BLaER1 treated with 17β-estradiol and CSF1 and Interleukin-3, amounts not matched to agents 10 nM and 100 nM (cell line): ENCODE measurements around the gene MYL7.

Source experiments
- H3K27ac ChIP-seq, 11 experiments: shearing (Covaris generic); formaldehyde crosslinking; 2 replicates each; pipeline ENCODE4 v1.8.1; 2022
- H3K27me3 ChIP-seq, 11 experiments: shearing (Covaris generic); formaldehyde crosslinking; 2 replicates each; pipeline ENCODE4 v1.8.1; 2022
- H3K36me3 ChIP-seq, 11 experiments: shearing (Covaris generic); formaldehyde crosslinking; 2 replicates each; pipeline ENCODE4 v1.8.1; 2022
- H3K4me1 ChIP-seq, 10 experiments: shearing (Covaris generic); formaldehyde crosslinking; 2 replicates each; pipeline ENCODE4 v1.8.1; 2022
- H3K4me2 ChIP-seq, 11 experiments: shearing (Covaris generic); formaldehyde crosslinking; 2 replicates each; pipeline ENCODE4 v1.8.1; 2022
- H3K4me3 ChIP-seq, 10 experiments: shearing (Covaris generic); formaldehyde crosslinking; 2 replicates each; pipeline ENCODE4 v1.8.1; 2022
- H3K9ac ChIP-seq, 11 experiments: shearing (Covaris generic); formaldehyde crosslinking; 2 replicates each; pipeline ENCODE4 v1.8.1; 2022
- H3K9me3 ChIP-seq, 11 experiments: shearing (Covaris generic); formaldehyde crosslinking; replicated peaks in 1 of 11; 2 replicates each; pipeline ENCODE4 v1.8.1; 2022
- H4K20me1 ChIP-seq, 11 experiments: shearing (Covaris generic); formaldehyde crosslinking; 2 replicates each; pipeline ENCODE4 v1.8.1; 2022
- Cebpa-rat ChIP-seq, 11 experiments: shearing (Covaris generic); IDR thresholded peaks; 2 replicates each; pipeline ENCODE4 v1.8.1; 2022

MYL7 gene

DNA sequence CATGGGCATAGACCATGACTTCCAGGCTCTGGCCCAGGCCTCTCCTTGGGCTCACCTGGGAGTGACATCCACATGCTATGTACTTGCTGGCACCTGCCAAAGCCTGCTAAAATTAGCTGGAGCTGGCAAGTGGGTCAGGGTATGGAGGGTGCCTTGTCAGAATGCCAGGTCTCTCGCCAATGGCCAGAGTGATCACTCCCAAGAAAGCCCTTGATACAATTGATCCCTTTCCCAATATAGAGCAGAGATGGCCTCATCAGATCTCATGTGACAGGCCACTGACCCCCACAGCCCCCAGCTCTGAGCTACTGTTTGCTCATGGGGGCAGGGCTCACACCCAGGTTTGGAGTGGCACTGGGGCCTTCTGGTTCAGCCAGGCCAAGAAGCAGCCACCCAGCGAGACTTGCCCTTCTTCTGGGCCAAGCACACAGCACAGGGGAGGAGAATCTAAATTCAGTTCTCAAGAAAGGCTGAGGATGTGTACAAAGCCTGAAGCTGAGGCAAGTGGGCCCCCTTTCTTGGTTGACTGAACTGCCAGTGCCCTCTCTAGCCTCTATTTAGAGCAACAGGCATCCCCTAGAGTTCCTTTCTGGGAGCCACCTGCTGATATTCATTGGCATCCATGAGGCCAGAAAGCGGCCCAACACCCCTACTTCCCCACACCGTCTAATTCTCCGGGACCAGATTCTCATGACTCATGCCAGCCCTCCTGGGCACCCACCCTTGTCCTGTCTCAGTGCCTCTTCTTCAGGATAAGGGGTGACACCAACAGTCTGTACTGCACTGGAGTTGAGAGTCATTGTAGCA is 18.9 kb upstream of the MYL7 start:
- Histone ChIP-seq H3K4me2 (no peak overlapping the region), H3K27me3 (no peaks in the 10 kb centered on the region), H3K9ac (no peak overlapping the region), H3K4me3 (no peak overlapping the region), H3K4me1 (no peaks in the 10 kb centered on the region), H3K27ac (no peak overlapping the region), H4K20me1 (no peaks in the 10 kb centered on the region), H3K9me3 (peaks cover 0 to 16% (median 11%) of the 10 kb centered on the region in 11 experiments; a peak in 13 of 22 replicates), H3K36me3 (no peaks in the 10 kb centered on the region)
- TF ChIP-seq Cebpa-rat (IDR thresholded peaks at IDR 0.05): no peak

DNA sequence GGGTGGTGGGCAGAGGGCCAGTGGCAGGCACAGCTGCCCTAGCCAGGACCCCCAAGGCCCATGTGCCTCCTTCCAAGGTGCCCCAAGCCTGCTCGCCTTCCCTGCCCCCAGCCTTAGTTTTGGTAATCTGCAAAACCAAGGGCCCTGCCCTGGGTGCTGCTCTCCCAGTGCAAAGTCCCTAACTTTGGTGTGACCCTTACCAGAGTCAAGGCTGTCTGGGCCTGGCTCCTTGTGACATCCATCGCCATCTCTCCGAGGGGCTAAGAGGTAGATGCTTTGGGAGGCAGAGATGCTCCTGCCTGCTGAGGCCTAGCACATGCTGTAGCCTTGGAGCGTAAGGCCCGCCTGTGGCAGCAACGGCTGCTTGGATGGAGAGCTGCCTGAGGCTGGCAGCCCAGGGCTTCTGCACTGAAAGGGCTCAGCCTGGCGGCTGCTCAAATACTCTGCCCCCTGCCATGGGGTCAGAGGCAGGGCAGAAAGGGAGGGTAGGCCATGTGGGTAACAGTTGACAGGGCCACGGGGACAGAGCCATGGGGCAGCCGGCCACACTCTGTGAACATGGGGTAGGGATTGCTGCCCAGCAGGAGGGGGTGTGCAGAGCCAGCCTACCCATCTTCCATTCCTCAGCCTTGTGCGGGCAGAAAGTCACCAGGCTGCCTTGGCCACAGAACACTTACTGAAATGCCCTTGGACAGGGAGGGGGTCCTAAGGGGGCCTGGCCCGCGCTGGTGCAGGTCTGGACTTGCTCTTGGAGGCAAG is 17.9 kb upstream of the MYL7 start:
- no peak for TF ChIP-seq Cebpa-rat (IDR thresholded peaks at IDR 0.05)
- Histone ChIP-seq H3K9me3 (peaks cover 0 to 10% (median 5%) of the 10 kb centered on the region in 11 experiments; a peak in 8 of 22 replicates), H4K20me1 (no peaks in the 10 kb centered on the region), H3K4me3 (no peak overlapping the region), H3K4me2 (no peak overlapping the region), H3K36me3 (no peaks in the 10 kb centered on the region), H3K27me3 (no peaks in the 10 kb centered on the region), H3K9ac (no peak overlapping the region), H3K27ac (no peak overlapping the region), H3K4me1 (no peaks in the 10 kb centered on the region)

DNA sequence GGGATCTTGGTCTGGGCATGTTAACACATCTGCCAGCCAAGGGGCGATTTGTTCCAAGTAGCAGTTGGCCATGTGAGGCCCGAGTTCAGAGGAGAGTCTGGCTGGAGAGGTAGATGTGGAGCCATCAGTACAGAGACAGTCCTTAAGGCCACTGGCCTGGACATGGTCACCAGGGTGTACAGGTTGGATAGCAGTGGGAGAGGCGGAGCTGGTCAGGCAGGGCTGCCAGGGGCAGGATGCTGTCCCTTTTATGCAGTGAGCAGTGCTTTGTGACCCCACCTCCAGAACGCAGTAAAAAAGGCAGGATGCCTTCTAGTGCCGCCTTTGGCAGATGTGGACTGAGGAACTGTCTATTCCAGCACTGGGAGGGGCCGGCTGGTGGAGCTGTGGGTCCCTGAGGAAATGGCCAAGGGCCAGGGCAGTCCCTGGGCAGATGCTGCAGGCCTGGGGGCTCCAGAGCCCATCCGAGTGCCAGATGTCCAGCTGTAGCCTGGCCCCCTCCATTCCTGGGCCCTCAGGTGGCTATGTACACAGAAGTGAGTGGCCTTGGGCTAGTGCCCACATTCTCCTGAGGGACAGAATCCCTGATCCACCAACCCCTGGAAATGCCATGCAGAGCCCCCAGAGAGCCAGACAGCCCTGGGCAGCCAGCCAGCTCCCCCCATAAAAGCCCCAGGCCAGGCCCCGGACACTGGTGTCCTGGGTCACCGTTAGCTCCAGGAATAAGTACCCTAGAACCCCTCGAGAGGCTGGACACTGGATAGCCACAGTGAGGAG is 17.2 kb upstream of the MYL7 start:
- H3K27me3 ChIP-seq: no peaks in the 10 kb centered on the region
- H3K27ac ChIP-seq: no peak overlapping the region
- no peak overlapping the region for H3K4me3 ChIP-seq
- H3K9me3 ChIP-seq: 0 out of 22 replicates have a peak, but pooled peaks cover 0 to 4% (median 0%) of the 10 kb centered on the region in 11 experiments
- H3K4me2 ChIP-seq: no peak overlapping the region
- no peak overlapping the region for H3K9ac ChIP-seq
- H3K4me1 ChIP-seq: no peaks in the 10 kb centered on the region
- H4K20me1 ChIP-seq: no peaks in the 10 kb centered on the region
- H3K36me3 ChIP-seq: no peaks in the 10 kb centered on the region
- no peak for TF ChIP-seq Cebpa-rat (IDR thresholded peaks at IDR 0.05)

DNA sequence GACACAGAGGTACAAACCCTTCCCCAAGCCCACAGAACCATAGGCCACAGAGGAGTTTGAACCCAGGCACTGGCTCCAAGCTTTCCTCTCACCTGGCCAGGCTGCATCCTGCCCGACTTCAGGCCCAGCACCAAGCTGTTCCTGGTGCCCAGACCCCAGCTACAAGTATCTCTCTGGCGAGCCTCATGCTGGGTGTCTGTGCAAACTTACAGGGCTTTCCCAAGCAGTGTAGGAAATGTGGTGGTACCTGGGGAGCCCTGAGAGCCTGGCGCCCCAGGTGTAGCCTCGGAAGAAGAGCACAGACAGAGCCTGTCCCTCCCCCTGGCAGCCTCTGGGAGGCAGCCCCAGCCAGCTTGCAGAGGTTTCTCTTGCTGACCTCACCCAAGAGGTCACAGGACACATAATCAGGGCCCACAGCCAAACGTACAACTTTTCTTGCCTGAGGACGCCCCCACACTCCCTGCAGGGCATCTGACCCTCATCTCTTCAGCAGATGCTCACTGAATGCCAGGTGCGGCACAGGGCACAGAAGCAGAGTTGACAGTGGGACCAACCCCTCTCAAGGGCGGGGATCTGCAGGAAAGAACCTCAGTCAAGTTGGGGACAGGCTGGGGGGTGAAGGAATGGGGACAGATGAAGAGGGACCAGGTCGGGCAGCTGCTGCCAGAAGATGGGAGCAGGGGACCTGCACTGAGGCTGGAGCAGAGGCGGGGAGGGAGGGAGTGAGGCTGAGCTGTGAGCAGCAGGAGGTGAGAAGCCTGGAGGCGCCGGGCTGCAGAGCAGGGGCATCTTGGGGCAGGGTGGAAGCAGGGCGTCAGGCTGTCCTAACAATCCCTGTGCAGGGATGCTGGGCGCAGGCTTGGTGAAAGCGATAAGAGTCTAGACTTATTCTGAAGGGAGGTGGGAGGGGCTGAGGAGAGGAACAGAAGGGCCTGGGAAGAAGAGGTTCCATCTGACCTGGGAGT is 16.3 kb upstream of the MYL7 start:
- Histone ChIP-seq H3K27ac (no peak overlapping the region), H3K4me1 (no peaks in the 10 kb centered on the region), H3K36me3 (no peaks in the 10 kb centered on the region), H3K9me3 (no peaks in the 10 kb centered on the region), H3K4me2 (no peak overlapping the region), H3K4me3 (no peak overlapping the region), H3K9ac (no peak overlapping the region; a peak in 1 of 22 replicates), H4K20me1 (no peaks in the 10 kb centered on the region), H3K27me3 (no peaks in the 10 kb centered on the region)
- no peak for TF ChIP-seq Cebpa-rat (IDR thresholded peaks at IDR 0.05)

DNA sequence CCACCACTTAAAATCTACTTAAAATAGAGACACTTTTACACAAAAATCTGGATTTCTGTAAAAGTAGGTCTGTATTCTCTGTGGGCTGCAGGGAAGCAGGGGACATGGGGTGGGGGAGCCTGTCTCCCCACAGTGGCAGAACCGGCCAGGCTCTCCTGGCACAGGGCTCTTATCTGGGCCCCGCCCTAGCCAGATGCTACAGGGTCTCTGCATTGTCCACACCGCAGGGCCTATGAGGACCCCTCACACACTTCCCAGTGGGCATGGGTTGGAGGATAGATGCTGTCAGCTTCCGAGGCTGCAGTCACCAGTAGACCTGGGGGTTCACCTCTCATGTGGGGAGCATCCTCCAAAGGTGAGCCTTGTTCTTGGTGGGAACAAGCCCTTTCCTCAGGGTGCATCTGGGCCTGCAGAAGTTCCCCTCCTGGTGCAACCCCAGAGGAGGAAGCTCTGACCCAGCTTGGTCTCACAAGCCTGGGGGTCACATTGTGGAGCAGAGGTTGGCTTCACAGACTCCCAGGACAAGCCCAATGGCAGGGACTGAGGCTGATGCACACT is 15.4 kb upstream of the MYL7 start:
- TF ChIP-seq Cebpa-rat (IDR thresholded peaks at IDR 0.05): no peak
- H3K27me3 ChIP-seq: no peaks in the 10 kb centered on the region
- H3K36me3 ChIP-seq: no peaks in the 10 kb centered on the region
- H3K9ac ChIP-seq: no peak overlapping the region
- no peaks in the 10 kb centered on the region for H4K20me1 ChIP-seq
- no peak overlapping the region for H3K4me2 ChIP-seq
- H3K4me1 ChIP-seq: no peaks in the 10 kb centered on the region
- no peaks in the 10 kb centered on the region for H3K9me3 ChIP-seq
- H3K27ac ChIP-seq: no peak overlapping the region
- no peak overlapping the region for H3K4me3 ChIP-seq

DNA sequence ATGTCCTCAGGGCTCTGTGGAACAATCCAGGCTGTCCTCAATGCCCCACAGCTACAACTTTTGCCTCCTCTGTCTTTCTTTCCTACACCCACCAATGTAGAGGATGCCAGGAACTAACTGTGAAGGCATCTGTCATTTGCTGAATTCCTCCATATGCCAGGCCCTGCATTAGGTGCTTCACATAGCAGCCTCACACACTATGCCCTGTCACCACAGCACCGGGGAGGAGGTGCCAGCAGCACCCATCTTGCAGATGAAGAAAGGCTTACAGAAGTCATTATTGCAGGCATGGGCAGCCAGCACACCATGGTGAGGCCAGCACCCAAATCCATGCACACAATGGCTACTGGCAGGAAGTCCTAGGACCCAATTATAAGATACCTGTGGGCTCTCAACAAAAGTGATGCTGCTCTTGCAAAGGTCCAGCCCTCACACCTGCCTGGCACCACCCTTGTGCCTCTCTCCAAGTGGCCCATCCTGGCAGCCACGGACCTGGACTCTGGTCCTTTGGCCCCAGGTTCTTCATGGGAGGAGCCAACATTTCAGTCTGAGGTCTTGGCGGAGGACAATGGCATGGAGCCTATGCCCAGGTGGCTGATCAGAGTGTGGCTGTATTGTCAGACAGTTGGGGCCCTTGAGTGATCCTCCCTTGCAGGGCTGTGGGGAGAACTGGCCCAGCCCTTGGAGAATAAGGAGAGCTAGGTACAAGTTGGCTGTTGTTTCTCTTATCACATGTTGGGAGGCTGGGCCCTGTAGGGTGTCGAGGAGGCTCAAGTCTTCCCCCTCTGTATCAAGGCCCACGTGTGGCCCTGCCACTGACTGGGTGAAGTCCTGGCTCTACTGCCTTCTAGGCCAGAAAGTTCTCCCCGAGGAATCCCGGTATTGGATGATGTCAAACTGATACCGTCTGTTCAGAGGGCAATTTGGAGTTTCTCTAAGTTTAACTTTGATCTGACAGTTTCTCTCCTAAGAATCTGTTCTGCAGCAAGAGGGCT is 14.4 kb upstream of the MYL7 start:
- TF ChIP-seq Cebpa-rat (IDR thresholded peaks at IDR 0.05): no peak
- no peaks in the 10 kb centered on the region for H3K9me3 ChIP-seq
- no peak overlapping the region for H3K27ac ChIP-seq
- no peak overlapping the region for H3K4me3 ChIP-seq
- H3K9ac ChIP-seq: no peak overlapping the region
- no peaks in the 10 kb centered on the region for H4K20me1 ChIP-seq
- no peaks in the 10 kb centered on the region for H3K36me3 ChIP-seq
- H3K27me3 ChIP-seq: no peaks in the 10 kb centered on the region
- no peak overlapping the region for H3K4me2 ChIP-seq
- peaks cover 0 to 6% (median 0%) of the 10 kb centered on the region in 10 experiments; a peak in 7 of 20 replicates for H3K4me1 ChIP-seq

DNA sequence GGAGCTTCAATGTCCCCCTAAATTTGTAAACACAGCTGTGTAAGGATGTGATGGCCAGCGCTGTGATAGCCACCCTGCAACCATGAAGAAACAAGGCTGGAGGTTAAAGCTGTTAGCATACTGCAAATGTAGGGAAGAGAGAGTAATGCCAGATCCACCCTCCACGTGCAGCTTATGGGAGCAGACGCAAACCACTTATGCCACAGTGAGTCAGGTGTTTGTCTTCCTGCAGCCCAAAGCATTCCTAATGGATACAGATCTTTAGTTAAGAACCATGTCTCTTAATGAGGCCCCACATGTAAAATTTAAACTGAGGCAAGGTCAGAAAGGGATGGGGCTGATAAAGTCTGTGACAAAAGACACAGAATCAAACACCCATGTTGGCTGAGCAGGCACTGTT is 13.6 kb upstream of the MYL7 start:
- TF ChIP-seq Cebpa-rat (IDR thresholded peaks at IDR 0.05): no peak; a peak in 1 of 22 replicates
- Histone ChIP-seq H3K27me3 (no peaks in the 10 kb centered on the region), H3K27ac (no peak overlapping the region)

More for the DNA sequence above, 13.6 kb upstream of the MYL7 start:
- H3K4me2 ChIP-seq: no peak overlapping the region
- H3K4me1 ChIP-seq: peaks cover 0 to 10% (median 0%) of the 10 kb centered on the region in 10 experiments; a peak in 7 of 20 replicates
- no peaks in the 10 kb centered on the region for H4K20me1 ChIP-seq
- no peak overlapping the region for H3K4me3 ChIP-seq
- H3K9me3 ChIP-seq: no peaks in the 10 kb centered on the region
- no peak overlapping the region for H3K9ac ChIP-seq
- no peaks in the 10 kb centered on the region for H3K36me3 ChIP-seq
